WTC11 (cell line): ENCODE measurements around the gene ATRIP. TPM values are rescaled to one million over a fixed set of nuclear protein-coding genes. Genes with fewer than 3 reads are reported as not detected.

ENCODE experiments used
- ATAC-seq: fragments of 200-7000 bp; cut with Tn5 transposase; 2 replicates; pipeline ENCODE4 v1.10.0; 2021; ENCODE audit warnings: mild to moderate bottlenecking, moderate library complexity
- CTCF ChIA-PET: fragments of 300-600 bp; sonication (Branson Sonifier 250); formaldehyde crosslinking; loops from one replicate; lab custom pipeline; 2021; ENCODE audit warnings: antibody characterized with exemption; lab: Charles Lee
- POLR2A ChIA-PET: fragments of 350-600 bp; sonication (Branson Sonifier 250); formaldehyde crosslinking; loops from one replicate; lab custom pipeline; 2021; ENCODE audit warnings: antibody characterized with exemption; lab: Charles Lee
- DNase-seq: peaks from one replicate; pipeline ENCODE4 v3.0.0; 2021; ENCODE audit warnings: low spot score
- H3K27ac Mint-ChIP-seq: 2 replicates; pipeline ENCODE4 v1.8.0; 2021; ENCODE audit warnings: mixed read lengths
- H3K27me3 Mint-ChIP-seq: 2 replicates; pipeline ENCODE4 v1.8.0; 2021; ENCODE audit warnings: low read depth, mild to moderate bottlenecking, moderate library complexity, mixed read lengths
- H3K36me3 Mint-ChIP-seq: 2 replicates; pipeline ENCODE4 v1.8.0; 2021; ENCODE audit warnings: mixed read lengths
- H3K4me1 Mint-ChIP-seq: 2 replicates; pipeline ENCODE4 v1.8.0; 2022; ENCODE audit warnings: mixed read lengths
- H3K4me3 Mint-ChIP-seq: 2 replicates; pipeline ENCODE4 v1.8.0; 2021; ENCODE audit warnings: mild to moderate bottlenecking, moderate library complexity, mixed read lengths
- H3K9me3 Mint-ChIP-seq: 2 replicates; pipeline ENCODE4 v1.8.0; 2021; ENCODE audit warnings: mixed read lengths
- ATF1 ChIP-seq: sonication (generic); formaldehyde crosslinking; IDR thresholded peaks from 2 replicates; pipeline ENCODE4 v1.8.1; 2023; ENCODE audit warnings: mild to moderate bottlenecking, moderate library complexity, missing genetic modification reagents
- CBFB ChIP-seq: sonication (generic); formaldehyde crosslinking; IDR thresholded peaks from 2 replicates; pipeline ENCODE4 v1.8.1; 2022; ENCODE audit warnings: mild to moderate bottlenecking, low read depth, missing genetic modification reagents
- E2F1 ChIP-seq: sonication (generic); formaldehyde crosslinking; IDR thresholded peaks from 2 replicates; pipeline ENCODE4 v1.8.0; 2022; ENCODE audit warnings: mild to moderate bottlenecking, missing genetic modification reagents
- ESRRA ChIP-seq: sonication (generic); formaldehyde crosslinking; IDR thresholded peaks from 2 replicates; pipeline ENCODE4 v1.8.1; 2022; ENCODE audit warnings: mild to moderate bottlenecking, missing genetic modification reagents, borderline replicate concordance
- FOXK1 ChIP-seq: sonication (generic); formaldehyde crosslinking; IDR thresholded peaks from 2 replicates; pipeline ENCODE4 v1.8.0; 2022; ENCODE audit warnings: mild to moderate bottlenecking, moderate library complexity, missing genetic modification reagents
- KAT7 ChIP-seq: sonication (generic); formaldehyde crosslinking; IDR thresholded peaks from 2 replicates; pipeline ENCODE4 v1.8.1; 2023; ENCODE audit warnings: missing genetic modification reagents, mild to moderate bottlenecking, borderline replicate concordance
- RORB ChIP-seq: fragments of 250-450 bp; sonication (Bioruptor Pico); IDR thresholded peaks from 2 replicates; pipeline ENCODE4 v1.9.0; 2021; ENCODE audit warnings: mild to moderate bottlenecking
- SMAD4 ChIP-seq: sonication (generic); formaldehyde crosslinking; IDR thresholded peaks from 2 replicates; pipeline ENCODE4 v1.8.0; 2022; ENCODE audit warnings: mild to moderate bottlenecking, missing genetic modification reagents
- SP1 ChIP-seq: sonication (generic); formaldehyde crosslinking; conservative IDR thresholded peaks from 2 replicates; pipeline ENCODE4 v1.8.1; 2022; ENCODE audit warnings: missing genetic modification reagents
- ZBTB21 ChIP-seq: sonication (generic); formaldehyde crosslinking; IDR thresholded peaks from 2 replicates; pipeline ENCODE4 v1.8.1; 2023; ENCODE audit warnings: mild to moderate bottlenecking, missing genetic modification reagents, borderline replicate concordance
- ZNF263 ChIP-seq: sonication (generic); formaldehyde crosslinking; IDR thresholded peaks from 2 replicates; pipeline ENCODE4 v1.8.1; 2022; ENCODE audit warnings: low read depth, mild to moderate bottlenecking, moderate library complexity, missing genetic modification reagents
- ZNF416 ChIP-seq: fragments of 250-450 bp; sonication (Bioruptor Pico); IDR thresholded peaks from 2 replicates; pipeline ENCODE4 v1.9.0; 2021; ENCODE audit warnings: mild to moderate bottlenecking, inconsistent platforms
- total RNA-seq: library from RNA; stranded (reverse); gene quantifications from 3 replicates; pipeline ENCODE4 v1.2.3, GENCODE V29; 2021
- TF ChIP-seq, protein P1 (sequence below): fragments of 250-450 bp; sonication (Bioruptor Pico); IDR thresholded peaks from 2 replicates; pipeline ENCODE4 v2.1.2; 2022; ENCODE audit warnings: mild to moderate bottlenecking, moderate library complexity
- TF ChIP-seq, protein P2 (sequence below): sonication (generic); formaldehyde crosslinking; IDR thresholded peaks from 2 replicates; pipeline ENCODE4 v1.8.1; 2022; ENCODE audit warnings: low read depth, mild to moderate bottlenecking, moderate library complexity, missing genetic modification reagents, borderline replicate concordance
- TF ChIP-seq, protein P3 (sequence below): sonication (generic); formaldehyde crosslinking; IDR thresholded peaks from 2 replicates; pipeline ENCODE4 v1.8.0; 2022; ENCODE audit warnings: mild to moderate bottlenecking, missing genetic modification reagents
- TF ChIP-seq, protein P4 (sequence below): sonication (generic); formaldehyde crosslinking; IDR thresholded peaks from 2 replicates; pipeline ENCODE4 v1.8.1; 2023; ENCODE audit warnings: mild to moderate bottlenecking, missing genetic modification reagents, moderate library complexity

ATRIP gene
- total RNA-seq, 1 experiment from 2014 or later = 18.2 TPM

- ChIA-PET CTCF (interaction anchor here (0.7 to 9.1 kb wide), 4 partner anchors 37 to 345 kb away, joined by 3 to 168 read pairs (median 17); no protein-coding TSS in a partner anchor), POLR2A (interaction anchor here (0.6 kb wide), 1 partner anchor 45 kb away, joined by 3 read pairs; no protein-coding TSS in a partner anchor)
- Mint-ChIP-seq H3K27ac (no peak overlapping the region), H3K9me3 (no peaks in the 10 kb centered on the region), H3K4me1 (peaks cover 21% of the 10 kb centered on the region), H3K4me3 (no peak overlapping the region), H3K36me3 (no peaks in the 10 kb centered on the region), H3K27me3 (no peaks in the 10 kb centered on the region)
- TF ChIP-seq, protein P1, sequence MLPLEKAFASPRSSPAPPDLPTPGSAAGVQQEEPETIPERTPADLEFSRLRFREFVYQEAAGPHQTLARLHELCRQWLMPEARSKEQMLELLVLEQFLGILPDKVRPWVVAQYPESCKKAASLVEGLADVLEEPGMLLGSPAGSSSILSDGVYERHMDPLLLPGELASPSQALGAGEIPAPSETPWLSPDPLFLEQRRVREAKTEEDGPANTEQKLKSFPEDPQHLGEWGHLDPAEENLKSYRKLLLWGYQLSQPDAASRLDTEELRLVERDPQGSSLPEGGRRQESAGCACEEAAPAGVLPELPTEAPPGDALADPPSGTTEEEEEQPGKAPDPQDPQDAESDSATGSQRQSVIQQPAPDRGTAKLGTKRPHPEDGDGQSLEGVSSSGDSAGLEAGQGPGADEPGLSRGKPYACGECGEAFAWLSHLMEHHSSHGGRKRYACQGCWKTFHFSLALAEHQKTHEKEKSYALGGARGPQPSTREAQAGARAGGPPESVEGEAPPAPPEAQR (CRISPR knock-in tag) = no peak
- TF ChIP-seq, protein P2, sequence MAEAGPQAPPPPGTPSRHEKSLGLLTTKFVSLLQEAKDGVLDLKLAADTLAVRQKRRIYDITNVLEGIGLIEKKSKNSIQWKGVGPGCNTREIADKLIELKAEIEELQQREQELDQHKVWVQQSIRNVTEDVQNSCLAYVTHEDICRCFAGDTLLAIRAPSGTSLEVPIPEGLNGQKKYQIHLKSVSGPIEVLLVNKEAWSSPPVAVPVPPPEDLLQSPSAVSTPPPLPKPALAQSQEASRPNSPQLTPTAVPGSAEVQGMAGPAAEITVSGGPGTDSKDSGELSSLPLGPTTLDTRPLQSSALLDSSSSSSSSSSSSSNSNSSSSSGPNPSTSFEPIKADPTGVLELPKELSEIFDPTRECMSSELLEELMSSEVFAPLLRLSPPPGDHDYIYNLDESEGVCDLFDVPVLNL (CRISPR knock-in tag) = no peak
- no peak for TF ChIP-seq ZBTB21 (CRISPR knock-in tag)
- TF ChIP-seq KAT7 (CRISPR knock-in tag) = no peak
- TF ChIP-seq E2F1 (CRISPR knock-in tag) = no peak
- no peak for TF ChIP-seq SP1 (CRISPR knock-in tag)
- no peak for ATAC-seq
- no peak for DNase-seq
Measured at GRCh38 chr3:48511551-48511950, 65.0 kb downstream of the ATRIP start.

- H3K36me3 Mint-ChIP-seq = peaks cover 4% of the 10 kb centered on the region; the same call in 1 of the 2 replicates
- ATAC-seq = no peak
- no peak overlapping the region for H3K27ac Mint-ChIP-seq
- no peaks in the 10 kb centered on the region for H3K27me3 Mint-ChIP-seq
- no peak for TF ChIP-seq ZNF416 (CRISPR knock-in tag)
- TF ChIP-seq, protein P3, sequence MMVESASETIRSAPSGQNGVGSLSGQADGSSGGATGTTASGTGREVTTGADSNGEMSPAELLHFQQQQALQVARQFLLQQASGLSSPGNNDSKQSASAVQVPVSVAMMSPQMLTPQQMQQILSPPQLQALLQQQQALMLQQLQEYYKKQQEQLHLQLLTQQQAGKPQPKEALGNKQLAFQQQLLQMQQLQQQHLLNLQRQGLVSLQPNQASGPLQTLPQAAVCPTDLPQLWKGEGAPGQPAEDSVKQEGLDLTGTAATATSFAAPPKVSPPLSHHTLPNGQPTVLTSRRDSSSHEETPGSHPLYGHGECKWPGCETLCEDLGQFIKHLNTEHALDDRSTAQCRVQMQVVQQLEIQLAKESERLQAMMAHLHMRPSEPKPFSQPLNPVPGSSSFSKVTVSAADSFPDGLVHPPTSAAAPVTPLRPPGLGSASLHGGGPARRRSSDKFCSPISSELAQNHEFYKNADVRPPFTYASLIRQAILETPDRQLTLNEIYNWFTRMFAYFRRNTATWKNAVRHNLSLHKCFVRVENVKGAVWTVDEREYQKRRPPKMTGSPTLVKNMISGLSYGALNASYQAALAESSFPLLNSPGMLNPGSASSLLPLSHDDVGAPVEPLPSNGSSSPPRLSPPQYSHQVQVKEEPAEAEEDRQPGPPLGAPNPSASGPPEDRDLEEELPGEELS (CRISPR knock-in tag) = no peak
- TF ChIP-seq, protein P4, sequence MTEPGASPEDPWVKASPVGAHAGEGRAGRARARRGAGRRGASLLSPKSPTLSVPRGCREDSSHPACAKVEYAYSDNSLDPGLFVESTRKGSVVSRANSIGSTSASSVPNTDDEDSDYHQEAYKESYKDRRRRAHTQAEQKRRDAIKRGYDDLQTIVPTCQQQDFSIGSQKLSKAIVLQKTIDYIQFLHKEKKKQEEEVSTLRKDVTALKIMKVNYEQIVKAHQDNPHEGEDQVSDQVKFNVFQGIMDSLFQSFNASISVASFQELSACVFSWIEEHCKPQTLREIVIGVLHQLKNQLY (CRISPR knock-in tag) = no peak
- TF ChIP-seq, protein P1 (CRISPR knock-in tag) = no peak
- TF ChIP-seq ESRRA (CRISPR knock-in tag) = no peak
- no peak for TF ChIP-seq ZNF263
- no peak for TF ChIP-seq SMAD4 (CRISPR knock-in tag)
- no peak for TF ChIP-seq CBFB
- no peak for TF ChIP-seq FOXK1
- no peak for TF ChIP-seq RORB
- TF ChIP-seq ATF1 (CRISPR knock-in tag) = no peak
- H3K4me1 Mint-ChIP-seq = peaks cover 2% of the 10 kb centered on the region; the same call in 1 of the 2 replicates
- no peaks in the 10 kb centered on the region for H3K9me3 Mint-ChIP-seq
- ChIA-PET POLR2A (no interaction called here), CTCF (interaction anchor here (2.4 kb wide), 1 partner anchor 79 kb away, joined by 11 read pairs; no protein-coding TSS in a partner anchor)
- DNase-seq = no peak
- H3K4me3 Mint-ChIP-seq = no peak overlapping the region
Measured at GRCh38 chr3:48514431-48515227, 68.1 kb downstream of the ATRIP start.

Other genes with a start within 250 kb of the ATRIP start
- gene CAMP, start 223.2 kb upstream of the ATRIP start, total RNA-seq = not detected in 3 replicates
- gene ZNF589, start 205.6 kb upstream of the ATRIP start, total RNA-seq = 96.1 to 104 TPM (median 102 TPM) in 3 replicates
- 9.9 to 13.4 TPM (median 11.0 TPM) in 3 replicates for gene NME6, start 145.4 kb upstream of the ATRIP start, total RNA-seq
- gene SPINK8, start 113.1 kb upstream of the ATRIP start, total RNA-seq = not detected in 3 replicates
- 1.9 to 2.5 TPM (median 2.0 TPM) in 3 replicates for gene FBXW12, start 74.5 kb upstream of the ATRIP start, total RNA-seq
- gene PLXNB1, start 16.7 kb upstream of the ATRIP start, total RNA-seq = 119 to 143 TPM (median 125 TPM) in 3 replicates
- gene CCDC51, start 6.6 kb upstream of the ATRIP start, total RNA-seq = 23.9 to 25.1 TPM (median 24.7 TPM) in 3 replicates
- 281 to 318 TPM (median 285 TPM) in 3 replicates for gene TMA7, start 6.5 kb upstream of the ATRIP start, total RNA-seq
- 137 to 165 TPM (median 158 TPM) in 3 replicates for gene SHISA5, start 57.4 kb downstream of the ATRIP start, total RNA-seq
- gene PFKFB4, start 110.1 kb downstream of the ATRIP start, total RNA-seq = 18.0 to 26.8 TPM (median 26.7 TPM) in 3 replicates
- gene UCN2, start 117.0 kb downstream of the ATRIP start, total RNA-seq = 0.34 to 0.46 TPM in 2 of 3 replicates, not detected in the other
- 8.1 to 16.1 TPM (median 15.4 TPM) in 3 replicates for gene COL7A1, start 148.6 kb downstream of the ATRIP start, total RNA-seq
- 313 to 326 TPM (median 323 TPM) in 3 replicates for gene UQCRC1, start 162.9 kb downstream of the ATRIP start, total RNA-seq
- gene TMEM89, start 175.0 kb downstream of the ATRIP start, total RNA-seq = 0.53 to 0.66 TPM in 2 of 3 replicates, not detected in the other
- gene SLC26A6, start 188.7 kb downstream of the ATRIP start, total RNA-seq = 57.2 to 58.9 TPM (median 57.8 TPM) in 3 replicates
- 27.9 to 35.7 TPM (median 32.7 TPM) in 3 replicates for gene CELSR3, start 216.1 kb downstream of the ATRIP start, total RNA-seq
- 40.1 to 50.1 TPM (median 47.1 TPM) in 3 replicates for gene NCKIPSD, start 239.2 kb downstream of the ATRIP start, total RNA-seq